ENCODE measurements around the gene CACNA2D4. TPM values are rescaled to one million over a fixed set of nuclear protein-coding genes. Genes with fewer than 3 reads are reported as not detected.

CACNA2D4 gene
- total RNA-seq, 1 donor from 2014 or later = not detected

DNA sequence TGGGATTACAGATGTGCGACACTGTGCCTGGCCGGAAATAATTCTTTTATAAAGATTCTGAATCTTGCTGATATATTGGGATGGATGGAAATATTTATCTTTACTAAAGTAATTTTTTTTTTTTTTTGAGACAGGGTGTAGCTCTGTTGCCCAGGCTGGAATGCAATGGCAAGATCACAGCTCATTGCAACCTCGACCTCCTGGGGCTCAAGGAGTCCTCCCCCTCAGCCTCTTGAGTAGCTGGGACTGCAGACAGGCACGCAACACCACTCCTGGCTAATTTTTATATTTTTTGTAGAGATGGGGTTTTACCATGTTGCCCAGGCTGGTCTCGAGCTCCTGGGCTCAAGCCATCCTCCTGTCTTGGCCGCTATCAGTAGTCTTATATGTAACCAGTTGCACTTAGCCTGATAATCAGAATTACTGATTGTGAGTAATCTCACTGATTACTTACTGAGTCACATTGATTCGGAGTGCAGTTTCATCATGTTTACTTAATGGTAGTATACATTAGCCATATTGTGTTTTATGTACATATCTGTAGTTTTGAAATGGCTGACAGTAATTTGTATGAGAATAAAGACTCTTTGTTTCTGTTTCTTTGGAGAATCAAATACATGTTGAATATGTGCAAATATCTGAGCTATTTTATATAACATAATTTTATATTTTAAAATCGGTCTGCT is 148.5 kb downstream of the CACNA2D4 start:
- Mint-ChIP-seq H3K4me1 (ENCODE audit: unreplicated experiment) (peaks cover 42% of the 10 kb centered on the region), H3K27me3 (ENCODE audit: unreplicated experiment) (no peaks in the 10 kb centered on the region), H3K4me3 (ENCODE audit: unreplicated experiment) (no peak overlapping the region), H3K36me3 (ENCODE audit: unreplicated experiment) (peaks cover 13% of the 10 kb centered on the region), H3K9me3 (ENCODE audit: unreplicated experiment) (no peaks in the 10 kb centered on the region), H3K27ac (ENCODE audit: unreplicated experiment) (no peak overlapping the region)
- DNase-seq (ENCODE audit: extremely low spot score, unreplicated experiment) = no peak
- TF ChIP-seq, protein P1, sequence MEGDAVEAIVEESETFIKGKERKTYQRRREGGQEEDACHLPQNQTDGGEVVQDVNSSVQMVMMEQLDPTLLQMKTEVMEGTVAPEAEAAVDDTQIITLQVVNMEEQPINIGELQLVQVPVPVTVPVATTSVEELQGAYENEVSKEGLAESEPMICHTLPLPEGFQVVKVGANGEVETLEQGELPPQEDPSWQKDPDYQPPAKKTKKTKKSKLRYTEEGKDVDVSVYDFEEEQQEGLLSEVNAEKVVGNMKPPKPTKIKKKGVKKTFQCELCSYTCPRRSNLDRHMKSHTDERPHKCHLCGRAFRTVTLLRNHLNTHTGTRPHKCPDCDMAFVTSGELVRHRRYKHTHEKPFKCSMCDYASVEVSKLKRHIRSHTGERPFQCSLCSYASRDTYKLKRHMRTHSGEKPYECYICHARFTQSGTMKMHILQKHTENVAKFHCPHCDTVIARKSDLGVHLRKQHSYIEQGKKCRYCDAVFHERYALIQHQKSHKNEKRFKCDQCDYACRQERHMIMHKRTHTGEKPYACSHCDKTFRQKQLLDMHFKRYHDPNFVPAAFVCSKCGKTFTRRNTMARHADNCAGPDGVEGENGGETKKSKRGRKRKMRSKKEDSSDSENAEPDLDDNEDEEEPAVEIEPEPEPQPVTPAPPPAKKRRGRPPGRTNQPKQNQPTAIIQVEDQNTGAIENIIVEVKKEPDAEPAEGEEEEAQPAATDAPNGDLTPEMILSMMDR (IDR thresholded peaks at IDR 0.05) = no peak

DNA sequence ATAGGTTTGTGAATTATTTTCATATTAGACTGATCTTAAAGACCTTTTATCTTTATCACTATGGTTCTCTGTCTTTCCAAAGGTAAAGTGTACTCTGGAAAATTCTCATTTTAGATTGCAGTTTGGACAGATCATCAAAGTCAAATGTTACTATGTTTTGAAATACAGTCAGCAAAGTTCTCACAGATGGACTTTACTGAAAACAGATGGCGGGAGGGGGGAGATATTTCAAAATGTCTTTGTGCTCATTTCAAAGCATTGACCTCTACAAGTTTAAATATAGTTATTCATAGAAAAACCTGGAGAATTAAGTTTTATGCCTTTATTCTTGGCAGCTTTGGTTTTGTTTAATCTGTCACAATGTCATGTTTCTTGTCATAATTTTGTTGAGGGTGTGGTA is 149.8 kb downstream of the CACNA2D4 start:
- no peak overlapping the region for H3K27ac Mint-ChIP-seq (ENCODE audit: unreplicated experiment)
- no peak for DNase-seq (ENCODE audit: extremely low spot score, unreplicated experiment)
- H3K27me3 Mint-ChIP-seq (ENCODE audit: unreplicated experiment) = no peaks in the 10 kb centered on the region
- no peaks in the 10 kb centered on the region for H3K9me3 Mint-ChIP-seq (ENCODE audit: unreplicated experiment)
- TF ChIP-seq, protein P1 (IDR thresholded peaks at IDR 0.05) = no peak
- peaks cover 10% of the 10 kb centered on the region for H3K36me3 Mint-ChIP-seq (ENCODE audit: unreplicated experiment)
- peaks cover 34% of the 10 kb centered on the region for H3K4me1 Mint-ChIP-seq (ENCODE audit: unreplicated experiment)
- H3K4me3 Mint-ChIP-seq (ENCODE audit: unreplicated experiment) = no peak overlapping the region

DNA sequence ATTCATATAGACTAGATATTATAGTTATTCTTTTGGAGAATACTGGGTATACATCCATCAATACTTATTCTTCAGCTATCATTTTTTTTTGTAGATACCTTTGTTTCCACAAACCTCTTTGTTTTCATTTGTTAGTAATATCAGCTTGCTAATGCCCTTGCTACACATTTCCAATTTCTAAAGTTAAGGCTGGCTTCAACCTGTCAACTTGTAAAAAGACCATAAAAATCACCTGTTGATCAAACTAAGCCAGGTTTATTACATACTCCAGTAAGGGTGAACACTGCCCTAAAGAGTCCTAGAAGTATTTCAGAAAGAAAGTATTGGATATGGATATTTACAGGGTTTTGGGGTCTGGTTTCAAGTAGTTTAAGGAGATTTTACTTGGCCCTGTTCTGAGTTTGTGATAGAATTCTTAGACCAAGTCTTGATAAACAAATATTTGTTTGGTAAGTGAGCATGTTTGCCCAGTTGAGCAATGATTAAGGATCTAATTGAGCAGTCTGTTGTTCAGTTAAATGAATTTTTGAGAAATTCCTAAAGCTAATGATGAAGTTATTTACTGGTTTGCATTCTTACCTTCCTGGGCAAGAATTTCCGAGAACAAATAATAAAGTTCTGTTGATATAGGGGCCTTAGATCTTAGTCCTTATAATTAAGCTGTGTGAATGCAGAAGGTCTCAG is 150.9 kb downstream of the CACNA2D4 start:
- H3K27me3 Mint-ChIP-seq (ENCODE audit: unreplicated experiment) = no peaks in the 10 kb centered on the region
- TF ChIP-seq, protein P1 (IDR thresholded peaks at IDR 0.05) = no peak

DNA sequence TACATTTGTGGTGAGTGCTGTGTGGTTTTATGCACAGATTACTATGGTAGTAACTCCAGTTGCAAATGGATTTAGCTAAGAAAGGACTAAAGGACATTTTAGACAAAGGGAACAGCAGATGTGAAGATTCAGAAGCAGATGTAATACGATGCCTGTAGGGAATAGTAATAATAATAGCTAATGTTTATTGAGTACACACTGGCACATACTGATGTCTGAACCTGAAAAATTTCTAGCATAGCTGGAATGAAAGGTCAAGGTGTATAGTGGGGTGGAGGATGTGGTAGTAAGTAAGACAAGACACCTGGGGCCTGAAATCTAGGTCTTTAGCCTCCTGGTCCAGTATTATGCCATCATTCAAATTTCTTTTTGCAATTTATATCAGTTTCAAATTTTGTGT is 152.3 kb downstream of the CACNA2D4 start:
- H3K4me3 Mint-ChIP-seq (ENCODE audit: unreplicated experiment) = no peak overlapping the region
- no peak overlapping the region for H3K27ac Mint-ChIP-seq (ENCODE audit: unreplicated experiment)
- H3K4me1 Mint-ChIP-seq (ENCODE audit: unreplicated experiment) = peaks cover 36% of the 10 kb centered on the region
- DNase-seq (ENCODE audit: extremely low spot score, unreplicated experiment) = no peak
- no peaks in the 10 kb centered on the region for H3K9me3 Mint-ChIP-seq (ENCODE audit: unreplicated experiment)
- TF ChIP-seq, protein P1 (IDR thresholded peaks at IDR 0.05) = no peak
- no peaks in the 10 kb centered on the region for H3K27me3 Mint-ChIP-seq (ENCODE audit: unreplicated experiment)
- H3K36me3 Mint-ChIP-seq (ENCODE audit: unreplicated experiment) = peaks cover 2% of the 10 kb centered on the region

More for the DNA sequence above, 150.9 kb downstream of the CACNA2D4 start:
- peaks cover 34% of the 10 kb centered on the region for H3K4me1 Mint-ChIP-seq (ENCODE audit: unreplicated experiment)
- H3K4me3 Mint-ChIP-seq (ENCODE audit: unreplicated experiment) = no peak overlapping the region
- no peaks in the 10 kb centered on the region for H3K9me3 Mint-ChIP-seq (ENCODE audit: unreplicated experiment)
- H3K36me3 Mint-ChIP-seq (ENCODE audit: unreplicated experiment) = peaks cover 2% of the 10 kb centered on the region
- no peak overlapping the region for H3K27ac Mint-ChIP-seq (ENCODE audit: unreplicated experiment)
- no peak for DNase-seq (ENCODE audit: extremely low spot score, unreplicated experiment)

DNA sequence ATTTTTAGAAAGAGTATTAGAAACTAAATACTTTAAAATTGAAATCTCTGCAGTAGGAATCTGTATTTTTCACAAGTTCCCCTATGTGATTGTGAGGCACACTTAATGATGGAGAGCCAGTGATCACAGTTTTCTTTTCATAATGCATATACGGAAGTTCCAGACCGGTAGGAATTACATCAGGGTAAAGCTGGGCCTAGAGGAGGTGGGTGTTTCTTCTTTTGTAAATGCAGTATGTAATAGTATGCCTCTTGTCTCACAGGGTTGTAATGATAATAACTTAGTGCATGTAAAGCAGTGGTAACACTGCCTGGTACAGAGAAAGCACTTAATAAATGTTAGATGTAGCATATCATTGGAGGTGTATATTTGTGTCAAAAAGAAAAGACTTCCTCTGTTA is 155.3 kb downstream of the CACNA2D4 start:
- TF ChIP-seq, protein P1 (IDR thresholded peaks at IDR 0.05) = no peak
- H3K27me3 Mint-ChIP-seq (ENCODE audit: unreplicated experiment) = no peaks in the 10 kb centered on the region
- no peak overlapping the region for H3K4me3 Mint-ChIP-seq (ENCODE audit: unreplicated experiment)
- no peak overlapping the region for H3K27ac Mint-ChIP-seq (ENCODE audit: unreplicated experiment)
- peaks cover 40% of the 10 kb centered on the region for H3K4me1 Mint-ChIP-seq (ENCODE audit: unreplicated experiment)
- peaks cover 10% of the 10 kb centered on the region for H3K36me3 Mint-ChIP-seq (ENCODE audit: unreplicated experiment)
- no peak for DNase-seq (ENCODE audit: extremely low spot score, unreplicated experiment)
- peaks cover 6% of the 10 kb centered on the region for H3K9me3 Mint-ChIP-seq (ENCODE audit: unreplicated experiment)

Data from osteocyte (in vitro differentiated cells).